Natural killer cell treated with Interleukin-12 subunit alpha and Interleukin-12 subunit beta and Interleukin-15 and Interleukin-18, amount 100 ng/mL, for 72 hours (primary cell): ENCODE data around the gene PGAP1. TPM values are rescaled to one million over a fixed set of nuclear protein-coding genes. Genes with fewer than 3 reads are reported as not detected.

Experiments
- ATAC-seq, 2 donors: fragments of 150-1000 bp; cut with Tn5 transposase in 1 of 2; sonication (Bioruptor Pico), chemical (Tn5 transposase) in 1 of 2; 2 replicates each; pipeline ENCODE4 v1.10.0; 2021
- DNase-seq: peaks from one replicate; pipeline ENCODE4 v3.0.0; 2022; ENCODE audit warnings: low spot score
- H3K27ac Mint-ChIP-seq, 2 donors: 1 replicate in 1 of 2; 2 replicates in 1 of 2; pipeline ENCODE4 v1.8.0; 2022; ENCODE audit warnings: mixed read lengths in 2 of 2, mild to moderate bottlenecking in 1 of 2, moderate library complexity in 1 of 2
- H3K27me3 Mint-ChIP-seq, 2 donors: 1 replicate in 1 of 2; 2 replicates in 1 of 2; pipeline ENCODE4 v1.8.0; 2022; ENCODE audit warnings: mixed read lengths in 2 of 2
- H3K36me3 Mint-ChIP-seq: one replicate; pipeline ENCODE4 v1.8.0; 2022; ENCODE audit warnings: mixed read lengths
- H3K4me1 Mint-ChIP-seq, 2 donors: 1 replicate in 1 of 2; 2 replicates in 1 of 2; pipeline ENCODE4 v1.8.0; 2022; ENCODE audit warnings: low read depth in 2 of 2, mixed read lengths in 2 of 2, mild to moderate bottlenecking in 1 of 2
- H3K4me3 Mint-ChIP-seq: one replicate; pipeline ENCODE4 v1.8.0; 2022; ENCODE audit warnings: mixed read lengths
- H3K9me3 Mint-ChIP-seq: 2 replicates; pipeline ENCODE4 v1.8.0; 2022; ENCODE audit warnings: mixed read lengths
- total RNA-seq, 2 donors: library from RNA; stranded (reverse); gene quantifications; one replicate each; pipeline ENCODE4 v1.2.3, GENCODE V29; 2022

Gene PGAP1
- total RNA-seq, 2 donors from 2014 or later, result 11.6 to 65.0 TPM

DNA sequence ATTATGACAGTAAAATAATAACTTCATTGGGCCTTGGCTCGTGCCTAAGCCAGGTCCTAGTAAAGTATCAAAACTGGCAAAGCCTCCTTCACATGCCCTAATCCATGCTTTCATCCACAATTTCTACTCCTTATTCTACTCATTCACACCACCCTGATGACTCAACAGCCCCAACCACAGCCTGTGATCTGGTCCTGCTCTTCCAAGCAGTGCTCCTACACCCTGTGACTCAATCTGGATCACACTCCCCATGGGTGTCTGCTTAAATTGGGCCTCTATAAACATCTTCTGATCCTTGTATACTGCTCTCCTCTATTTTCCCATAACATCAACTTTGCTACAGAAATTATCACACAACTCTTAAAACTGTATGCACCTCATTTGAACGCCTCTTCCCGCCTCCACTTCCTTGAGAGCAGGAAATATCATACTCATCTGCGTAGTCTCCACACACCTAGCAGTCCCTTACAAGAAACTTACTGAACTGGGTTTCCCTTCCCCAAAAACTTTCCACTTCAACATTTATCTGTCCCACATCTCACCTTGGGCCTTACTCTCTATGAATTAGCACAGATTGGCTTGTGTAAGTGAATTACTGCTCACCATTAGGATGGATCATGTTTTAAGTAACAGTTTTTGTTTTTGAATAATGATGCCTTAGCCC is 142.9 kb downstream of the PGAP1 start:
- peak; percentile 74 to 77 for ATAC-seq
- Mint-ChIP-seq H3K4me3 (peak overlapping the region; percentile 28), H3K4me1 (peaks cover 6 to 8% of the 10 kb centered on the region in 2 donors), H3K27me3 (no peaks in the 10 kb centered on the region), H3K9me3 (no peaks in the 10 kb centered on the region), H3K27ac (peak overlapping the region; percentile 18 to 47), H3K36me3 (peaks cover 27% of the 10 kb centered on the region)
- no peak for DNase-seq

Other genes starting within 250 kb of the PGAP1 start
- gene GTF3C3, start 127.0 kb downstream of the PGAP1 start, total RNA-seq, result 10 to 100 TPM; 54.2 to 65.0 TPM
- 1 to 10 TPM in 1 of 2 donors, under 1 TPM in 1; 0.21 to 1.3 TPM for gene C2orf66, start 117.4 kb downstream of the PGAP1 start, total RNA-seq